Activated CD8-positive, alpha-beta memory T cell treated with anti-CD3 and anti-CD28 coated beads, Interleukin-2, amount 50 U/mL, for 24 hours (primary cell): ENCODE results near the gene BMAL1.
"Not testable (repeated sequence)": the region's sequence is repeated elsewhere in the genome, so short reads cannot be mapped to it uniquely, and the experiment has no call there.

Experiments used
- DNase-seq: peaks from one replicate; pipeline ENCODE4 v3.0.0-alpha.2; 2020; ENCODE audit errors: extremely low read depth

The BMAL1 gene

DNA sequence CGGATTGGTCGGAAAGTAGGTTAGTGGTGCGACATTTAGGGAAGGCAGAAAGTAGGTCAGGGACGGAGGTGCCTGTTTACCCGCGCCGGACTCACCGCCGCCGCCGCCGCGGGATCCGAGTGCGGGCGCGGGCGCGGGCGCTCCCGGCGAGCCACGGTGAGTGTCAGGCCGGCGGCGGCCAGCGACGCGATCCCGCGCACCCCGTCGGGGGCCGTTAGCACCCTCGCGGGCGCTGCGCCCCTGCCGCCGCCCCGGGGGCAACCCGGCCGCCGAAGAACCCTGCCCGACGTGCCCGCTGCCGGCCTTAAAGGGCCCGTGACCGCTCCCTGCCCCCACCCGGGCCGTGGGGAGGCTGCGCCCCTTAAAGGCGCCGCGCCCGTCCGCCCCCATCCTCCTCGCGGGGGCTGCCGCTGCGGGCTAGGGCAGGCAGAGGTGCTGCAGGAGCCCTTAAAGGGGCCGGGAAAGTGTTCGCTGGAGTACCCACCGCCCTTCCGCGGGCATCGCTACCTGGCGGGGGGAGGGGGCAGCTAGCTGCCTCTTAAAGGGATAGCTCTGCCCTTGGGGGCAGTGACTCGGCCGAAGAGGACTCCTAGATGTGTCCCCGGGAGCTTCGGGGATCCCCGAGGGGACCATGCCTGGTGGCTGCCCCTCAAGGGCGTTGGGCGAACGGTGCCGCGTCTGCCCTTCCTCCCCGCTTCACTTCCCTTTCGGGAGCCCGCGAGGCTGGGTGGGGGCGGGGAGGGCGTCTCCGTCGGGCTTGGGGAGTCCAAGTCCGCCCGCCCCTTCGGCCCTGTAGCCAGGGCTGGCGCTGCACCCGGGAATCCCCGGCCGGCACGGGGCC is at the start of gene BMAL1:
TSS of gene BMAL1 (plus strand) at position 23 of the 841 bp plus-strand sequence. CDS start 76,519 bp downstream, outside the sequence.
- no peak for DNase-seq

DNA sequence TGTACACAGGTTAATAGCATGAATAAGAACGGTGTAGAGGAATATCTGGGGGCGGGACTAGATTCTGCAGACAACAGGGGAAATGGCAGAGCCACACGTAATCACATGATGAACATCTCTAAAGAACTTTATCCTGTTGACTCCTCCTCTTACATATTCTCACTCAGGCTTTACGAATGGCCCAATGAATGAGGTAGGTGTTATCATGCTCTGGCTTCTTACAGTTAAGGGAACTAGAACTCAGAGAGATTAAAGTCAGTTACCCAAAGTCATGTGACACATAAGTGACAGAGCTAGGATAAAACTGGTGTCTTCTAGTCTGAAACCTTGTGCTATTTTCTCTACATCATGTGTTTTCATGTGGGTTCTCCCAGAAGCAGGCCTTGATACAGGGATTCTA is 49.0 kb upstream of the BMAL1 start:
- DNase-seq, result no peak

DNA sequence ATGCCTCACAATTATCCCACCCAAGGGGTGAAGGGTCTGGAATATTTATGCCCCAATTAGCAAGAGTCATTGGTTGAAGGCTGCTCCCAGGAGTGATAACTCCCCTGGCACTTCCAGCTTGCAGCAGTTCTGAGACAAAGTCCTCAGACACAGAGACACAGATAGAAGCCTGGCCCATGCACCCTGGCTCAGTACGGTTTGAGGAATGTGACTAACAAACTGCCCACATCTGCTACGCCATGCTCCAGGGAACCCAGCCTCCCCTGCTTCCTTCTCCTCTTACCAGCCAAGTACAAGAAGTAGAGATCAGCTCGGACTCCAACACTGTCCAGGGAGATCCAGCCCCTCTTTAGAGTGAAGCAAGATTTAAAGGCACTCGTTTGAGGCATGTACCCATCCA is 48.5 kb upstream of the BMAL1 start:
- no peak for DNase-seq

DNA sequence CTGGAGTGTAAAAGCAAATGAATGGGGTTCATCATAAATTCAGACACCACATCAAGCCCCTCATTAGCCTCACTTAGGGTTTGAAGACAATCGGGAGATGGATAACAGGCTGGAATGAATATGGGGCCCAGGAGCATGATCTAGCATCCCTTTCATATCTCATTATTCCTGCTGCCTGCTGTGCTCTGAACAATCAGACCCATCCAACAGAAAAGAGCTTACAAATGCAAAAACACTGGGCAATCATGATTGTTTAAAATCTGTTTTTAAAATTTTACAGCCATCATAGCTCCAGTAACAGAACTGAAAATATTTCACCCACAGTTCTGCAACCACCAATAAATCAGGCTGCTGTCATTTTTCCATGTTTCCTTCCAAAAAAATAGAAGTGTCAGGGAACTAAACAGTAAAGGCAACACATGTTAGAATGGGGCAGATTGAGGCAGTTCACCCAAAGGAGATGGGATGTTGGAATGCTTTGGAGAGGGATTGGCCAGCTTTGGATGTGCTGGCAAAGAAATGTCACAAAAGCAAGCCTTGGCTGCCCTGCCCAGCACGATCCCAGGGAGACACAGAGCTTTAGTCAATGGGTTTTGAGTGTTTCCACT is 47.8 kb upstream of the BMAL1 start:
- DNase-seq, result no peak

DNA sequence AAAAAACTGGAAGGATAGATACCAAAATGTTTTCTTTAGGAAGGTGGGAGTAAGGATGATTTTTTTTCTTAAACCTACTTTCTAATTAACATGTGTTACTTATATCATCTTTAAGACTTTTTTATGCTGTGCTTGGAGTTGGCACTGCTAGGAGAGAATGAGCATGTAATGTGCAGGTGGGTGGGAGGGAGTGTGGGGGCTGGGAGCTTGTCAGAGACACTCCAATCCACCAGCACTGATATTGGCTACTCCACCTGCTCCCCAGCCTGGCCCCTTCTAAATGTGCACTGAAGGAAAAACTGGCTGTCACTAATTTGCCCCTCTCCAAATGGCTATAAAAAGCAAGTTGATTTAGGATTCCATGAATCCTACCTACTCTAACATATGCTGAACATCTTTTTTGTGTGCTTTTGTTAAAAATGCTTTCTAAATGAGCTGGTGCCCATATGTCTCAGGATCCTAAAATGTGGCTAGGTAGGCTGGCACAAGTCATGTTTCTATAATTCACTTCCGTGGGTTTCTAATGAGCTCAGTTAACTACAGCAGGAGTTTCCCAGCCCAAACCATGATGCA is 44.3 kb upstream of the BMAL1 start:
- DNase-seq, result no peak

DNA sequence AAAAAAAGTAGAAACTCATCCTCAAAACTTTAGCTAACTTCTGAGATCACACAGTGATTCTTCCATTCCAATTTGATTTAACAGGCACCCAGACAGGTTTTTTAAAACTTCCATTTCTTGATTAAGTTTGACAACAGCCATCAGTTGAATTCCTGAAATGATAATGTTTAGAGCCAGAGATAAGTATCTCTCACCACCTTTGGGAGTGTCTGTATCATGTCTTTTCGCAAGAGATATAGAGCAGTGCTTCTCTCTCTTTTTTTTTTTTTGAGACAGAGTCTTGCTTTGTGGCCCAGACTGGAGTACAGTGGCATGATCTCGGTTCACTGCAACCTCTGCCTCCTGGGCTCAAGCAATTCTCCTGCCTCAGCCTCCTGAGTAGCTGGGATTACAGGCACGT is 41.7 kb upstream of the BMAL1 start:
- DNase-seq, result no peak

DNA sequence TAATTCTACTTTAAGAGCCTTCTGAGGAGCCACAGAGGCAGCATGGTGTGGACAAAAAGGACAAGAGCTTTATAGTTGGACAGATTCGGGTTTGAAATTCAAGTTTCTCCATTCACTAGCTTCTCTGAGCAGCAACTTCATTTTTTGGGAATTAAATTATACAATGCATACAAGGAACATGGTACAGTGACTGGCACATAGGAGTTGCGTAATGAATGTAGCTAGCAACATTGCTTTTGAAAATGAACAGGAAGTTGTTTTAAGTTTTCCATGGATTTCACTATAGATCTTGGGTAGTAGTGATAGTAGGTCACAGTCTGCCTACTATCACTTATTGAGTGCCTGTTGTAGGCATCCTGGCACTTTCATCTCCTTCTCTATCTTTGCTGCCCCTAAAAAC is 41.0 kb upstream of the BMAL1 start:
- no peak for DNase-seq

DNA sequence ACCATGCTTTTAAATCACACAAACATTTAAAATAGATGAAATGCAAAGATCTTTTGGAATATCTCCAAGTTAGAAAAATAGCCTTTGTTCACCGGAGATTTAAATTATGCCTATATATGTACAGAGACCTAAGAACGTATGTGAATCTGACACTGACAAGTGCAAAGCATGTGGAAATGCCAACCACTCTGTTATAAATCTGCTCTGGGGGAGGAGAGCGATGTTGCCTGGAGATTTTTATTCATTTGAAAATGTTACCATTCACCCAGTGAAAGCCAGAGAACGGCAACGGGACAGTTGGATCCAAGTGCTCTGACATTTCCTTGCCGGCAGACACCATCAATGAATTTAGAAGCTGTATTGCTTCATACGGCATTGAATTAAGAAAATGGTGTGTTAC is 39.8 kb upstream of the BMAL1 start:
- DNase-seq, result no peak

DNA sequence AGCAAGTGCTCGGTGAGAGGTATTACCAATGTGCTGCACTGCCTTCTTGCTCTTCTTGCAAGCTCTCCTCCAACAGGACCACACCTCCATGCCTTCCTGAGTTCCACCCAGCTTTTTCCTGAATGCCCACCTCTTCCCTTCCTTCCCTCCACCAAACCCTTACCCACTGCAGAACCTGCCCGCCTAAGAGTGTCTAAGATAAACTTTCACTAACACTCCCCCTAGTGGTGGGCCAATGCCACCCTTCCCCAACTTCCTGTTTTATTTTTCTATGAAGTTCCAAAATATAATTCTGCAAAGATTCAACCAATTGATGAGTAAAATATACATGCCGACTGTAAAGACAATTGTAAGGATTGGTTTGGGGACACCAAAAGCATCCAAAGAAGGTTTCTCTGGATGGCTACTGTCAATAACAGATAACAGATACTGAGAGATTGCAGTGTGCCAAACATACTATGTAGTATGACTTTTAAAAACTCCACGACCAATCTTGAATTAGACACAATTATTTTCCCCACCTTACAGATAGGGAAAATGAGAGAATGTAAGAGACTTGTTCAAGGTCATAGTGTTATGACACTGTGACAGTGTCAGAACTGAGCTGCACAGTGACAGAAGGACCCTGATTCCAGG is 38.6 kb upstream of the BMAL1 start:
- peak; percentile 9 for DNase-seq

DNA sequence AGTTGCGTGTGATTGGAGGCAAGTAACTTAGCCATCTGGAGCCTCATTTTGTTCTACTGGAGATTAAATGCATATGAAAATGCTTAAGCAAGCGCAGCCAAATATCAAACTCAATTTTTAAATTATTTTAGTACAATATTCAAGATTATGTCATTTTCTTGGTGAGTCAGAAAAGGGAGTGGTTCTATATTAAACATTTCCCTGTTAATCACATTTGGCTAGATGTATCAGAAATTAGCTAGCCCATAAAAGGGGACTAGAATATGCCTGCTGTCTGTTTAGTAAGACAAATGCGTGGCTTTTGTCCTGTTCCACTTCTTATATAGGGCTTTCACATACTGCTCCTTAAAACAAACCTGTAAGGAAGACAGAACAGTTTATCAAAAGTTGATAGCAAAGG is 35.0 kb upstream of the BMAL1 start:
- DNase-seq, result no peak

DNA sequence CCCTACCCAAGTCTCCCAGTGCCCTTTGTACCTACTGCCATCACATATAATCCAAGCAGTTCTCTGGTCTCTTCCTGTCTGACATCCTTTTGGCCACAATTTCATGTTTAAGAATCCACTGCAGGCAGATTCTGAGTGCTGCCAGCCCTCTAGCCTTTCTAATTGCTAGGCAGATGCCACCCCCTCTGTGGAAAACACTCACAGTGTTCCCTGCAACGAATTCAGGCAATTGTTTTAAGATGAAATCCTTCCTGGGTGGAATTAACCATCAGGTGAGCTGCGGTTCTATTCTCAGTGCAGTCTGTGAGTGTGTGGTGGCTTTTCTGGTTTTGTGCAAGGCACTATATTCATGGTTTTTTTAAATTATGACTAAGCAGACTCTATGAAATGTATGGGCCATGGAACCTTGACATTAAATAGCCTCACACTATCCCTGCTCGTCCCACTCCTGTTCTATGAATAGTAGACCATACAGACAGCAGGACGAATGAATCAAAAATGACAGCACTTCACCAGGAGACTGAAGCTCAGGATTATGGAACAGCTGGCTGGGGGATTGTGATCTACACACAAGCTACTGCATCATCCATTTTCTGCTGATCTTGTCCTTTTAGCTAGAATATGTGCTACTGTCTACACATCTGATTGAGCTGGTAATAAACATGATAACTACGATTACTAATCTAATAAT is 29.8 kb upstream of the BMAL1 start:
- no peak for DNase-seq

DNA sequence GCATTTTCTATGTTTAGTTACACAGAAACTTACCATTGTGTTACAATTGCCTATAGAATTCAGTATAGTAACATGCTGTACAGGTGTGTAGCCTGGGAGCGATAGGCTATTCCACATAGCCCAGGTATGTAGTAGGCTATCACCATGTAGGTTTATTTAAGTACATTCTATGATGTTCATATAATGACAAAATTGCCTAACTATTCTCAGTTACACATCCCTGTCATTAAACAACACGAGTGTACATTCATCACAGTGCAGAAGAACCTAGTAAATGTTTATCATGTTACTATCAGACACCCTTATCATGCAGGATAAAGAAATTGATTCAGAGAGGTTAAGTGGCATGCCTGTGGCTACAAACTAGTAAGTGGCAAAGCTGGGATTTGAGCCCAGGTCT is 28.4 kb upstream of the BMAL1 start:
- no peak for DNase-seq

DNA sequence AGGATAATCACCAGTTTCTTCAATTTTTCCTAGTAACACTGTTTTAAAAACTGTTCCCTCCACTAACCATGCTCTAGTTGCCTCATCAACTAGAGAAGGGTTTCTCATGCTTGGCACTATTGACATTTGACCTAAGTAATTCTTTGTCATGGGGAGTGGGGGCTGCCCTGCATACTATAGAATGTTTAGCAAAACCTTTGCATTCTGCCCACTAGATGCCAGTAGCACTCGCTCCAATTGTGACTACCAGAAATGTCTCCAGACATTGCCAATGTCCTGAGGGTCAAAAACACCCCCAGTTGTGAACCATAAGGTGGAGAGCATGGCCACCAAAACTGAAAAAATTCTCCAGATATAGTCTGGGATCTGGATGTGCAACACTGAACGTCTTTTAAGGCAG is 27.6 kb upstream of the BMAL1 start:
- no peak for DNase-seq

DNA sequence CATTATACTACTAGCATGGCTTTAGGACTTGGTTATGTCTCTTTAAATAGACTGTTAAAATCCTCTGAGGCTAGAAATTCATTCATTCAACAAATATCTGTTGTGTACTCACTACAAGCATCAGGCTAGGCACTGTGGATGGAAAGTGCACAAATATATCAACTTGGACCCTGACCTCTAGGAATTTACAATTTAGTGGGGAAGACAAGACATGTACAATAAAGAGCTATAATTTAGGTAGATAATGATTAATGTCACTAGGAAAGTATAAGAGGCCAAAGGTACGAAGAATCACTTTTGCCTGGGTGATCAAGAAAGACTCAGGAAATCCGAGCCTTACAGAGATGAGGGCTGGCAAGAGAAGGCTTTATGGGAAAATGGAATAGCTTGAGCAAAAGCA is 25.6 kb upstream of the BMAL1 start:
- no peak for DNase-seq

DNA sequence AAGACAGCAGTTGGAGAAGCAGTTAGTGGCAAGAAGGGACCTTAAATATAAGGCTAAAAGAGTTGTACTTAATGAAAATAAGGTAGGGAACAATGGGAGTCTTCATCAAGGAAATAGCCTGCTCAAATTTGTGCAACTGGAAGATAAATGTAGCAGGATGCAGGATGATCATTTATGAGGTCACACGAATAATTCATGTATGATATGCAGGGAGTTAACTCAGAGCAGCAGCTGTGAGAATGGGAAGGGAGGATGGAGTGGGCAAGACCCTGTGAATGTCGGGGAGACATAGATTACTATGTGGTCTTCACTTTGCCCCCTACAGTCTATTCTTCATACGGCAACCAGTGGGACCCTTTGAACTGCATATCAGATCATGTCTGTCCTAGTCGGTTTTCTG is 25.2 kb upstream of the BMAL1 start:
- no peak for DNase-seq

DNA sequence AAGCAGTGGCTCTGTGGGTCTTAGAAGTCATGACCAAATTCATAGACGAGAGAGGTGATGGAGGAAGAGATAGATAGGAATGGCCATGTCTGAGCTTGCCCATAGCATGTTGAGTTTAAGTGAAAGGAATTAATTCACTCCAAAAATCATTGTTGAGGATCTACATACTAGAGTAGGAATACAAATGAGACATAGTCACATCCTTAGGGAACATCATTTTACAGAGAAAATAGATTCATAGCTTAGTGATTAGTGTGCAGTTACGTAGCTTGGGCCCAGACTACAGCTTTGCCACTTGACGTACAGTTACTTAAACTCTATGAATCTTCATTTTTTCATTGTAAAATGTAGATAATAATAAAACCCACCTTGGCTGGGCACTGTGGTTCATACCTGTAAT is 21.4 kb upstream of the BMAL1 start:
- DNase-seq, result no peak

DNA sequence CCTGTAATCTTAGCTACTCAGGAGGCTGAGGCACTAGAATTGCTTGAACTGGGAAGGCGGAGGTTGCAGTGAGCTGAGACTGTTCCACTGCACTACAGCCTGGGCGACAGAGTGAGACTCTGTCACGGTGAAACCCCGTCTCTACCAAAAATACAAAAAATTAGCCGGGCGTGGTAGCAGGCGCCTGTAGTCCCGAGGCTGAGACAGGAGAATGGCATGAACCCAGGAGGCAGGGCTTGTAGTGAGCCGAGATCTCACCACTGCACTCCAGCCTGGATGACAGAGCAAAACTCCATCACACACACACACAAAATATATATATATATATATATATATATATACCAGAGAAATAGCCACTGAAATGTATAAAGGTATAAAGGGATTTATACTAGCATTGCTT is 19.5 kb upstream of the BMAL1 start:
- not testable (repeated sequence) for DNase-seq

DNA sequence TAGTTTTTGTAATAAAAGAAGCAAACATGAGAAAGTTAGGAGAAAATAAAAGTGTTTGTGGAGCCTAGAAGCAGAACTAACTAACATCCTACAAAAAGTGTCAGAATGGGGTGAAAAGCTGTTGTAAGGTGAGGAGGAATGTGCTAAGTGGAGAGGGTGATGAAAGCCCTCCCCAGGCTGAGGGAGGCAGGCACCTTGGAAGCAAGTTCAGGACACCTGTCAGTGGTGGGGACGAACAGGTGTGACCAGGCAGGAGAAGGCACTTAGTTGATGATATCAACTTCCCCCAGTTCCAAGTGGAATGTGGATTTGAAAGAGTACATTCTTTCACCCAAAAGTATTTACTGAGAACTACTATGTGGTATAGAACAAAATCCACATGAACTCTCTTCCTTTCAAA is 18.7 kb upstream of the BMAL1 start:
- DNase-seq, result no peak

DNA sequence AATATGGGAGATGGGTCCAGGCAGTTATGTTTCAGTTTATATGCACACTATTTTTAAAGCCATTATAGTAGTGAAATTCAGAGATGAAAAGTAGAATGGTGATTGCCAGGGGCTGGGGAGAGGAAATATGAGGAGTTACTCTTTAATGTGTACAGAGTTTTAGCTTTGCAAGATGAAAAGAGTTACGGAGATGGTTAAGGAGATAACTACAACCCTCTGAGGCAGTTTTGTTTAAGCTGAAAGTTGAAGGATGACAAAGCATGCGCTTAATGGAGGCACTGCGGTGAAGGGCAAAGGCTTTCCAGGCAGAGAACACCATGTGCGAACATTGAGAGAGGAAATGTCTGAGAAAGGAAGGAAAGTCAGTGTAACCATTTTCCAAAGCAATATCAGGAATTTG is 18.2 kb upstream of the BMAL1 start:
- no peak for DNase-seq

DNA sequence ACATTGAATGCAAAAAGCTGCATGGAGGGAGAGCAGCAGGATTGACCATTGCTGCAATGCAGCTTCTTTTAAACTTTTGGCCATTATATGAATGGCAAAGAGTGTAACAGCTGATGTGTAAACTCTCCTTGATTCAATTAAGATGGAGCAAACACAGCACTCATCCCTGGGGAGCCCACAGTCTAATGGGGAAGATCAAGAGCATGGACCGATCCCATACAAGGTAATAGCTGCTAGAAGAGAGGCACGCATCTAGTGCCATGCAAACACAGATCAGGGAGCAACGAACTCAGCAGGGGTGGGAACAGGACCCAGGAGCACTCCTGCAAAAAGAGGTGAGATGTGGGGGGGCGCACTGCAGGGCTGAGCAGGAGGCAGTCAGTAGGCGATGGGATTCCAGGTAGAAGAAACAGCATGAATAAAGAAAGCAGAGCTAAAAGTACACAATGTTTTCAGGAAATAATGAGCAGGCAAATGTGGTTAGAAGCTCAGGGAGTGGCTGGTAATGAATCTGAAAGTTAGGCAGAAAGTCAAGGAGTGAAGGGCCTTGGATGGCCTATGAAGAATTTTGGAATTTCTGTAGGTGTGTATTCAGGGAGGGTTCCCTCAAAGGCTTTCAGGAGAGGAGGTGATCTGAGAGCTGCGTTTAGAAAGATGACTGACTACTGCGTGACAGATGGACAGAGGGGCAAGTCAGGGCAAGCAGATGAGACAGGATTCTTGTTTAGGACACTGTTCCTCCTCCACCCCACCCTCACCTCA is 17.2 kb upstream of the BMAL1 start:
- no peak for DNase-seq

DNA sequence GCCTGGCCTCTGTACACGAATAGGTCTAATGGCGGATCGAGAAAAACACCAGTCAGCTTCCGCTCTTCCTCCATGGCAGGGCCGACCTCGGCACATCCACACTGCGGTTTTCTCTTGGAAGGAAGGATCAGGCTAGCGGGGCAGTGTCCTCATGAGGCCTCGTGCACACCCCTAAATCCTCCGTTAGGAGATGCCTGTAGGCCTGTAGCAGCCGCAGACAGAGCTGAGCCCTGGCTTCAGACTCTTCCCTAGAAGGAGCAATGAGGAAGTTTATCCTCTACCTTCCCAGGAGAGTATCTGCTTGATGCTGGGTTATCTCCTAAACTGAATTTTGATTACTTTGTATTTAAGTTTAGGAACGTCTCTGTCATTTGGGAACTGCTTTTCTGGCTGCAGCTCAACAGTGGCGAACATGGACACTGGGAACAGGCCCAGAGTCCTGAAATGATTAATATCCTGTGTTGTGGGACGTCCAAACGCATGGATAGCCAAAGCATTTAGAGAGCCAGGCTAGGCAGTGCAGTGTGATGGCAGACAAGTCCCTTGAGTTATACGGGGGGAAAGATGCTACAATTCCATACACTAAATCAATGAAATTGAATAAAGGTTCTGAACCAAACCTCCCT is 16.5 kb upstream of the BMAL1 start:
- no peak for DNase-seq
